Caco-2 (cell line): ENCODE data around the gene GALT. TPM values are rescaled to one million over a fixed set of nuclear protein-coding genes. Genes with fewer than 3 reads are reported as not detected.

Source experiments
- BruUV-seq: library from RNA; stranded (reverse); fragments of 400-500 nt; replicated peaks from 2 replicates; lab custom pipeline; 2021; lab: Mats Ljungman, UMichigan
- CTCF ChIA-PET: fragments of 300-600 bp; sonication (Branson Sonifier 250); formaldehyde crosslinking; loops from one replicate; lab custom pipeline; 2022; ENCODE audit warnings: antibody characterized with exemption; lab: Charles Lee
- POLR2A ChIA-PET: fragments of 300-600 bp; sonication (Branson Sonifier 250); formaldehyde crosslinking; loops from one replicate; lab custom pipeline; 2022; ENCODE audit warnings: antibody characterized with exemption; lab: Charles Lee
- DNase-seq, 2 experiments: peaks; one replicate each; pipeline versions ENCODE4 v3.0.0 to v3.0.0-alpha.2; 2020 to 2022
- H3K27me3 ChIP-seq: replicated peaks from 2 replicates; pipeline ENCODE4 v1.6.0; 2011; ENCODE audit warnings: low read length; ENCODE audit not compliant: control insufficient read depth, insufficient read depth
- H3K36me3 ChIP-seq: 2 replicates; pipeline ENCODE4 v1.5.1; 2011; ENCODE audit warnings: low read length; ENCODE audit not compliant: control insufficient read depth, insufficient read depth
- H3K4me1 ChIP-seq: fragments of 250-450 bp; sonication (Bioruptor Pico); 2 replicates; pipeline ENCODE4 v1.5.1; 2020; ENCODE audit warnings: mild to moderate bottlenecking
- H3K4me3 ChIP-seq: 2 replicates; pipeline ENCODE4 v1.5.1; 2011; ENCODE audit warnings: low read depth, mild to moderate bottlenecking, control low read depth, low read length
- H3K9me3 ChIP-seq: fragments of 250-450 bp; sonication (Bioruptor Pico); 2 replicates; pipeline ENCODE4 v1.5.1; 2020; ENCODE audit warnings: mild to moderate bottlenecking, moderate library complexity
- H3K27ac Mint-ChIP-seq: one replicate; pipeline ENCODE4 v1.8.0; 2022; ENCODE audit warnings: mixed read lengths; ENCODE audit not compliant: unreplicated experiment
- H3K27me3 Mint-ChIP-seq: one replicate; pipeline ENCODE4 v1.8.0; 2022; ENCODE audit warnings: mixed read lengths; ENCODE audit not compliant: insufficient read depth, unreplicated experiment
- H3K36me3 Mint-ChIP-seq: one replicate; pipeline ENCODE4 v1.8.0; 2022; ENCODE audit warnings: mild to moderate bottlenecking, mixed read lengths; ENCODE audit not compliant: insufficient read depth, unreplicated experiment
- H3K4me1 Mint-ChIP-seq: one replicate; pipeline ENCODE4 v1.8.0; 2022; ENCODE audit warnings: low read depth, mixed read lengths; ENCODE audit not compliant: unreplicated experiment
- H3K4me3 Mint-ChIP-seq: one replicate; pipeline ENCODE4 v1.8.0; 2022; ENCODE audit warnings: mild to moderate bottlenecking, moderate library complexity, mixed read lengths; ENCODE audit not compliant: unreplicated experiment
- H3K9me3 Mint-ChIP-seq: one replicate; pipeline ENCODE4 v1.8.0; 2022; ENCODE audit warnings: mixed read lengths; ENCODE audit not compliant: unreplicated experiment
- intact Hi-C: fragments of 100-400 bp; cut with micrococcal nuclease; formaldehyde crosslinking; loops from one replicate; pipeline ENCODE4 v1.10.0; 2022; ENCODE audit not compliant: unreplicated experiment
- total RNA-seq: library from RNA; stranded (reverse); gene quantifications from 2 replicates; pipeline ENCODE4 v1.2.3, GENCODE V29; 2022
- TF ChIP-seq, protein P1 (sequence below), 2 experiments: fragments of 200-600 bp in 1 of 2; IDR thresholded peaks; 1 replicate in 1 of 2; 2 replicates in 1 of 2; pipeline versions ENCODE4 v1.5.1 to v1.8.0; 2011 to 2022; ENCODE audit warnings: antibody characterized with exemption in 1 of 2, control low read depth in 1 of 2, inconsistent platforms in 1 of 2, low read depth in 1 of 2, low read length in 1 of 2, mild to moderate bottlenecking in 1 of 2, moderate library complexity in 1 of 2; ENCODE audit not compliant: insufficient read depth in 1 of 2, severe bottlenecking in 1 of 2, unreplicated experiment in 1 of 2

GALT gene
- total RNA-seq, 1 experiment from 2014 or later: 50.1 TPM

- Mint-ChIP-seq H3K27me3 (peaks cover 4% of the 10 kb centered on the region), H3K9me3 (no peaks in the 10 kb centered on the region), H3K27ac (no peak overlapping the region), H3K4me3 (no peak overlapping the region), H3K36me3 (peaks cover 10% of the 10 kb centered on the region), H3K4me1 (peaks cover 10% of the 10 kb centered on the region)
- H3K4me3 ChIP-seq: no peak overlapping the region
- no peak for DNase-seq
- no peaks in the 10 kb centered on the region for H3K36me3 ChIP-seq
- ChIA-PET POLR2A (no interaction called here), CTCF (no interaction called here)
- H3K27me3 ChIP-seq: no peaks in the 10 kb centered on the region; the same call in 1 of the 2 replicates
- no peaks in the 10 kb centered on the region for H3K9me3 ChIP-seq
- TF ChIP-seq, protein P1, sequence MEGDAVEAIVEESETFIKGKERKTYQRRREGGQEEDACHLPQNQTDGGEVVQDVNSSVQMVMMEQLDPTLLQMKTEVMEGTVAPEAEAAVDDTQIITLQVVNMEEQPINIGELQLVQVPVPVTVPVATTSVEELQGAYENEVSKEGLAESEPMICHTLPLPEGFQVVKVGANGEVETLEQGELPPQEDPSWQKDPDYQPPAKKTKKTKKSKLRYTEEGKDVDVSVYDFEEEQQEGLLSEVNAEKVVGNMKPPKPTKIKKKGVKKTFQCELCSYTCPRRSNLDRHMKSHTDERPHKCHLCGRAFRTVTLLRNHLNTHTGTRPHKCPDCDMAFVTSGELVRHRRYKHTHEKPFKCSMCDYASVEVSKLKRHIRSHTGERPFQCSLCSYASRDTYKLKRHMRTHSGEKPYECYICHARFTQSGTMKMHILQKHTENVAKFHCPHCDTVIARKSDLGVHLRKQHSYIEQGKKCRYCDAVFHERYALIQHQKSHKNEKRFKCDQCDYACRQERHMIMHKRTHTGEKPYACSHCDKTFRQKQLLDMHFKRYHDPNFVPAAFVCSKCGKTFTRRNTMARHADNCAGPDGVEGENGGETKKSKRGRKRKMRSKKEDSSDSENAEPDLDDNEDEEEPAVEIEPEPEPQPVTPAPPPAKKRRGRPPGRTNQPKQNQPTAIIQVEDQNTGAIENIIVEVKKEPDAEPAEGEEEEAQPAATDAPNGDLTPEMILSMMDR (IDR thresholded peaks at IDR 0.05; ENCODE audit: insufficient read depth in 1 of 2, low read depth in 1 of 2, low read length in 1 of 2, severe bottlenecking in 1 of 2, unreplicated experiment in 1 of 2): no peak
- peaks cover 10% of the 10 kb centered on the region; the same call in 1 of the 2 replicates for H3K4me1 ChIP-seq
- intact Hi-C loops: no loop called here
- BruUV-seq: no TSS peak
These were observed 21.8 kb upstream of the GALT start for GRCh38 chr9:34624475-34625185.

DNA sequence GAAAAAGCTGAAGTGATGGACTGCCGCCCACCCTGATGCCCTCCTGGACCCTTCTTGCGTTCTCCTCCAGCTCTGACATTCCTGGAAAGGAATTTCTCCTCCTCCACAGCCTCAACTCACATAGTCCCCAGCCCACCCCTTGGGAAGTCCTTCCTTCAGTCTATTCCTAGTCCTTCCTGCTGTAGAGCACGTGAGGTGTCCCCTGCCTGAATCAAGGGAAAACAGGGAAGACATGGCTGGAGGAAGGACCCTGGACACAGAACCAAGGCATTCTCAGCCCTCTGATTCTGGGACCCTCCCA lies 21.3 kb upstream of the GALT start:
- H3K27me3 Mint-ChIP-seq: peaks cover 4% of the 10 kb centered on the region
- H3K36me3 ChIP-seq: no peaks in the 10 kb centered on the region
- peaks cover 11% of the 10 kb centered on the region for H3K4me1 Mint-ChIP-seq
- intact Hi-C loops: no loop called here
- ChIA-PET CTCF (no interaction called here), POLR2A (no interaction called here)
- no peaks in the 10 kb centered on the region for H3K9me3 ChIP-seq
- peaks cover 10% of the 10 kb centered on the region for H3K36me3 Mint-ChIP-seq
- no peak overlapping the region for H3K4me3 Mint-ChIP-seq
- no peak overlapping the region for H3K27ac Mint-ChIP-seq
- BruUV-seq: no TSS peak
- peaks cover 12% of the 10 kb centered on the region for H3K4me1 ChIP-seq
- no peak for DNase-seq
- no peak overlapping the region for H3K4me3 ChIP-seq
- no peaks in the 10 kb centered on the region for H3K9me3 Mint-ChIP-seq
- TF ChIP-seq, protein P1 (IDR thresholded peaks at IDR 0.05; ENCODE audit: insufficient read depth in 1 of 2, low read depth in 1 of 2, low read length in 1 of 2, severe bottlenecking in 1 of 2, unreplicated experiment in 1 of 2): no peak
- no peaks in the 10 kb centered on the region; the same call in 1 of the 2 replicates for H3K27me3 ChIP-seq

DNA sequence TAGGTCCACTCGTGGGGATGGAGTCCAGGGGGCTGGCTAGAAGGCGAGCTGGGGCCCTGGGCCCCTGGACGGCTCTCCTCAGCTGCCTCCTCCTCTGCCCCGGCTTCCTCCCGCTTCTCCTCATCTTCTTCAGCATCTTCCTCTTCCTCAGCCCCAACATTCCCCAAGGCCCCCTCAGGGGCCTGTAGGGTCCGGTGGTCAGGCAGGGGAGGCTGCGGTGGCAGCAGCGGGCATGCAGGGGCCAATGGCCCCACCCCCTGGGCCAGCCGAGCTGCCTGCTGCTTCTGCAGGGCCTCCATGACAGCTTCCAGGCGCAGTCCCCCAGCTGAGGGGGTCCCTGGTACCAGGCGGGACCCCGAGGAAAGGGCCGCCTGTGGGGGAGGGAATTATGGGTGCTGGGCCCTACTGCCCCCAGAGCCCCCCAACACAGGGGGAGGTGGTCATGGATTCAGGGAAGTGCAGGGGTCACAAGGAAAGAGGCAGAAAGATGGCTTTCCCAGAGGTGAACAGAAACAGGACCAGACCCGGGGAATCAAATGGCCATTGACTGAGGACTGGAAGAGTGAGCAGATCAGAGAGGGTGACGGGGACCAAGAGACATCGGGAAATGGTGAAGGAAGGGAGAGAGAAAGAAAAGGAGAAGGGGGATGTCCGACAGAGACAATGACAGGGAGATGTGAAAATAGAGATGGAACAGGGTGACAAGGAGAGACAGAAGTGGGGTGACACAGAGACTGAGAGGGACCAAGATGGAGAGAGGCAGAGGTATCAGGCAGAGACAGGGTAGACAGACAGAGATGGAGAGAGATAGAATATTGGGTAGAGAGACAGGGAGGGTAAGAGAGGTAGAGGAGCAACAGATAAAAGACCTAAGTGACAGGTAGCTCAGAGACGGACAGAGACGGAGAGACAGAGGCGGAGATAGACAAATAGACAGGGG lies 18.5 kb upstream of the GALT start:
- H3K9me3 ChIP-seq: no peaks in the 10 kb centered on the region

More for the DNA sequence above, 18.5 kb upstream of the GALT start:
- peak overlapping the region; percentile 46 for H3K4me3 ChIP-seq
- no peaks in the 10 kb centered on the region for H3K36me3 ChIP-seq
- no peaks in the 10 kb centered on the region; the same call in 1 of the 2 replicates for H3K27me3 ChIP-seq
- BruUV-seq: no TSS peak
- H3K27ac Mint-ChIP-seq: no peak overlapping the region
- TF ChIP-seq, protein P1 (IDR thresholded peaks at IDR 0.05; ENCODE audit: insufficient read depth in 1 of 2, low read depth in 1 of 2, low read length in 1 of 2, severe bottlenecking in 1 of 2, unreplicated experiment in 1 of 2): no peak
- peaks cover 16% of the 10 kb centered on the region for H3K4me1 ChIP-seq
- H3K9me3 Mint-ChIP-seq: no peaks in the 10 kb centered on the region
- ChIA-PET POLR2A (no interaction called here), CTCF (interaction anchor here (0.9 kb wide), 1 partner anchor 75 kb away, joined by 3 read pairs; no protein-coding TSS in a partner anchor)
- H3K27me3 Mint-ChIP-seq: peaks cover 4% of the 10 kb centered on the region
- H3K4me1 Mint-ChIP-seq: peaks cover 18% of the 10 kb centered on the region
- H3K4me3 Mint-ChIP-seq: peak overlapping the region; percentile 78
- intact Hi-C loops: no loop called here
- no peak for DNase-seq
- H3K36me3 Mint-ChIP-seq: peaks cover 4% of the 10 kb centered on the region
